Measurements from ENCODE around the gene FXYD3. TPM values are rescaled to one million over a fixed set of nuclear protein-coding genes. Genes with fewer than 3 reads are reported as not detected.
A peak's percentile ranks its signal among the peaks of the same experiment; 100 is the strongest.

The FXYD3 gene
- total and polyA plus RNA-seq, 2 of the 13 experiments (the other 11 are each of a cell fraction or from before 2014, with no cell fraction given), result 4.9 TPM; not detected in 1

GRCh38 chr19:35114353-35115176, 1.1 kb upstream of the FXYD3 start (continued):
- TF ChIP-seq ZNF383 (CRISPR knock-in tag; IDR thresholded peaks at IDR 0.05; ENCODE audit: borderline replicate concordance) (no peak), MTA3 (CRISPR knock-in tag; IDR thresholded peaks at IDR 0.05) (no peak), AGO2 (optimal IDR thresholded peaks at IDR 0.05; ENCODE audit: low read depth, low read length) (no peak), NR2F2 (IDR thresholded peaks at IDR 0.05; ENCODE audit: borderline replicate concordance, low read depth) (no peak), FOXO1 (CRISPR knock-in tag; IDR thresholded peaks at IDR 0.05) (peak; percentile 46; the same call in 1 of the 2 replicates), FOSL2 (CRISPR knock-in tag; IDR thresholded peaks at IDR 0.05) (no peak), ZNF614 (CRISPR knock-in tag; IDR thresholded peaks at IDR 0.05; ENCODE audit: borderline replicate concordance) (0 out of 2 replicates have a peak, but pooled peaks have one; percentile 23), PHB2 (IDR thresholded peaks at IDR 0.05; ENCODE audit: partially characterized antibody) (no peak), PHF21A (CRISPR knock-in tag; IDR thresholded peaks at IDR 0.05) (no peak), ZSCAN25 (CRISPR knock-in tag; IDR thresholded peaks at IDR 0.05) (peak; percentile 83), ZNF275 (CRISPR knock-in tag; IDR thresholded peaks at IDR 0.05; ENCODE audit: borderline replicate concordance) (no peak), ZNF354B (CRISPR knock-in tag; IDR thresholded peaks at IDR 0.05) (no peak), SIN3B (IDR thresholded peaks at IDR 0.05; ENCODE audit: low read length) (no peak), KDM5B (CRISPR knock-in tag; IDR thresholded peaks at IDR 0.05; ENCODE audit: borderline replicate concordance) (peak; percentile 73; the same call in 1 of the 2 replicates), STAT5B (CRISPR knock-in tag; IDR thresholded peaks at IDR 0.05) (no peak), KMT2A (CRISPR knock-in tag; IDR thresholded peaks at IDR 0.05) (no peak), PAXIP1 (CRISPR knock-in tag; conservative IDR thresholded peaks at IDR 0.05) (0 out of 2 replicates have a peak, but pooled peaks have one; percentile 21), ZNF12 (CRISPR knock-in tag; IDR thresholded peaks at IDR 0.05) (no peak), ZNF589 (CRISPR knock-in tag; conservative IDR thresholded peaks at IDR 0.05) (no peak), ZNF75D (CRISPR knock-in tag; IDR thresholded peaks at IDR 0.05; ENCODE audit: borderline replicate concordance) (no peak), DRAP1 (CRISPR knock-in tag; IDR thresholded peaks at IDR 0.05) (0 out of 2 replicates have a peak, but pooled peaks have one; percentile 18), ZNF773 (CRISPR knock-in tag; IDR thresholded peaks at IDR 0.05; ENCODE audit: borderline replicate concordance) (no peak), ATF5 (CRISPR knock-in tag; IDR thresholded peaks at IDR 0.05; ENCODE audit: low read depth) (no peak), FOXP1 (IDR thresholded peaks at IDR 0.05) (no peak), FOXP1 (CRISPR knock-in tag; IDR thresholded peaks at IDR 0.05) (no peak), NFE2 (CRISPR knock-in tag; IDR thresholded peaks at IDR 0.05) (no peak), ZNF547 (CRISPR knock-in tag; IDR thresholded peaks at IDR 0.05) (no peak)
